Measurements from ENCODE around the gene KPNA2.
A peak's percentile ranks its signal among the peaks of the same experiment; 100 is the strongest.
"Not testable (repeated sequence)": the region's sequence is repeated elsewhere in the genome, so short reads cannot be mapped to it uniquely, and the experiment has no call there.

The KPNA2 gene

DNA sequence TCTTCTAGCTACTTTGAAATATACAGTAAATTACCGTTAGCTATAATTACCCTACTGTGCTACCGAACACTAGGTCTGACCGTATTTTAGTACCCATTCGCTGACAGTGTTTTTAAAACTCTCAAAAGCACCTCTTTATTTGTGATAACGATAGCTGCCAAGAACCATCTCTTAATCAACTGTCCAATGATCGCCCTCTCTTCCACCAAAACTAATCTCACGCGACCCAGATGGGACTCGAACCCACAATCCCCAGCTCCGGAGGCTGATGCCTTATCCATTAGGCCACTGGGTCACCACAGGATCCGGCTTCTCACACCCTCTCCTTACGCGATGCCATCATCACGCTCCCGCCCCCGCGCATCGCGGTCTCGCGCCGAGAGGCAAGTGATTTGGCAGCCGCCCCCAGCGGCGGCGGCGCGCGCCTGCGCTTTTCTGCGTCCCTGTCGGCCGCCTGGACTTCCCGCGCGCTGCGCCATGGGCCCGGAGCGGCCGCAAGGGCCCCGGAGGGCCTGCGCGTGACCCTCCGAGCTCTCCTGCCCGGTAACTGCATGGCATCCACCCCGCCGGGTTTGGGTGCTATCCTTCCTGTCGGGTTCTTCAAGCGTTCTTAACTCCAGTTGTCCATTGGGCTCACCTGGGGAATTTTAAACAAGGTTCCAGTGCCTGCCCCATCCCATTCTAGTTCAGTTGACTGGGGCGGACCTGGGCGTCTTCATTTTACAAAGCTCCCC is 15.7 kb upstream of the KPNA2 start:
- peak; percentile 99 to 100 for DNase-seq (ENCODE audit: low read depth in 2 of 2)

- no peak for DNase-seq (ENCODE audit: low read depth in 2 of 2)
These were observed 15.2 kb upstream of the KPNA2 start for GRCh38 chr17:68020409-68020756.

- DNase-seq (ENCODE audit: low read depth in 2 of 2) = not testable (repeated sequence)
These were observed 14.7 kb upstream of the KPNA2 start for GRCh38 chr17:68020791-68021190.

GRCh38 chr17:68021963-68022362 is 13.6 kb upstream of the KPNA2 start:
- DNase-seq (ENCODE audit: low read depth in 2 of 2) = no peak

DNA sequence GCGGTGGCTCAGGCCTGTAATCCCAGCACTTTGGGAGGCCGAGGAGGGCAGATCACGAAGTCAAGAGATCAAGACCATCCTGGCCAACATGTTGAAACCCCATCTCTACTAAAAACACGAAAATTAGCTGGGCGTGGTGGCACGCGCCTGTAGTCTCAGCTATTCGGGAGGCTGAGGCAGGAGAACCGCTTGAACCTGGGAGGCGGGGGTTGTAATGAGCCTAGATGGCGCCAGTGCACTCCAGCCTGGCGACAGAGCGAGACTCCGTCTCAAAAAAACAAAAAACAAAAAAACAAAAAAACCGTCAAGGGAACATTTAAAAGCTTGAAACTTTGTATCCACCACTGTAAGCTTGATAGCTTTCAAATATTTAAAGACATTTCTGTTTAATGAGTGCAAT is 13.0 kb upstream of the KPNA2 start:
- not testable (repeated sequence) for DNase-seq (ENCODE audit: low read depth in 2 of 2)

DNA sequence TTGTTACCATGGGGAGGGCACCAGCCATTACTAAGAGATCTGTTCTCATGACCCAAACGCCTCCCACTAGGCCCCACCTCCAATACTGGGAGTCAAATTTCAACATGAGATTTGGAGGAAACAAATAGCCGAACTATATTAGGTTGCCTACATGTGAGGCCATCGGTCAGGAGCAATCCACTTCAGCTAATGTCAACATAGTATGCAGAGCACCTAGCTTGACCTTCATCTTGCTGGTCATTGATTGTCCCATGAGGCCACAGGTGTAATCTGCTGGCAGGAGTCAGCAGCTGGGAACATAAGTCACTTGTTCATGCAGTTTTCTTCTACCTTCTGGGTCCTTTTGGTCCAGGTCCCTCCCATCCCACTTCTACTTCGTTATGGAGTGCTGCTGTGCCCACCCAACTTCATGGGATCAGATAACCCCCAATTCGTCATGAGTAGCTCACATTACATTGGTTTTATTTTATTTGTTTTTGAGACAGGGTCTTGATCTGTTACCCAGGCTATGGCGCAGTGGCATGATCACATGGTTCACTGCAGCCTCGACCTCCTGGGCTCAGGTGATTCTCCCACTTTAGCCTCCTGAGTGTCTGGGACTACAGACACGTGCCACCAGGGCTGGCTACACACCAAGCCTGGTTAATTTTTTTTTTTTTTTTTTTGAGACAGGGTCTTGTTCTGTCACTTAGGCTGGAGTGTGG is 5.9 kb upstream of the KPNA2 start:
- DNase-seq (ENCODE audit: low read depth in 2 of 2) = no peak

DNA sequence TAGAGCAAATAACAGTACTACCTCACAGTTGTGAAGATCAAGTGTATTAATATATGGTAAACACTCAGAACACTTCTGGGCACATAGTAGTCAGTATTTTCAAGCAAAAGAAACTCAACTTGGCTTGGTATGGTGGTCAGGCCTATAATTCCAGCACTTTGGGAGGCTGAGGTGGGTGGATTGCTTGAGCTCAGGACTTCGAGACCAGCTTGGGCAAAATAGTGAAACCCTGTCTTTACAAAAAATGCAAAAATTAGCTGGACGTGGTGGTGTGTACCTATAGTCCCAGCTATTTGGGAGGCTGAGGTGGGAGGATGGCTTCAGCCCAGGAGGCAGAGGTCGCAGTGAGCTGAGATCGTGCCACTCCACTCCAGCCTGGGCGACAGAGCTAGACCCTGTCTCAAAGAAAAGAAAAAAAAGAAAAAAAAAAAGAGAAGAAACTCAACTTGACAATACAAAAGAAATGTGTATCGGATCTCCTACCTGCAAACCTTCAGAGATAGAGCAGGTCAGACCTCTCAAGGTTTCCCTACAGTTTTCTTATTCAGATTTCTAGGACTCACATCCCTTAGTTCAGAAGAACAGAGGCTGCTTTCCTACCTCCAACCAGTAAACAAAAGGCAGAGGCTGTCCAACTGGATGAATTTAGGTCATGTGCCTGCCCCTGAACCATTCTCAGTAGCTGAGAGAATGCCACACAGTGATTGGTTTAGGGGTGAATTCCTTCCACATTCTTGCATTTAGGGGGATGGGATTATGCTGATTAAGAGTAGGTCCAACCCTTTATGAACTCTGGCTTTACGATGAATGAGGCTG is 1.7 kb upstream of the KPNA2 start:
- DNase-seq (ENCODE audit: low read depth in 2 of 2) = no peak

- no peak for DNase-seq (ENCODE audit: low read depth in 2 of 2)
These were observed 1.1 kb upstream of the KPNA2 start for GRCh38 chr17:68034452-68034776.

- DNase-seq (ENCODE audit: low read depth in 2 of 2) = peak; percentile 73 to 91
These were observed 408 bp upstream of the KPNA2 start for GRCh38 chr17:68035131-68035522.

GRCh38 chr17:68036304-68037147 is 991 bp downstream of the KPNA2 start:
- no peak for DNase-seq (ENCODE audit: low read depth in 2 of 2)

GRCh38 chr17:68047153-68047846 is 11.8 kb downstream of the KPNA2 start:
- DNase-seq (ENCODE audit: low read depth in 2 of 2) = no peak

- not testable (repeated sequence) for DNase-seq (ENCODE audit: low read depth in 2 of 2)
These were observed 12.5 kb downstream of the KPNA2 start for GRCh38 chr17:68047890-68048542.

DNA sequence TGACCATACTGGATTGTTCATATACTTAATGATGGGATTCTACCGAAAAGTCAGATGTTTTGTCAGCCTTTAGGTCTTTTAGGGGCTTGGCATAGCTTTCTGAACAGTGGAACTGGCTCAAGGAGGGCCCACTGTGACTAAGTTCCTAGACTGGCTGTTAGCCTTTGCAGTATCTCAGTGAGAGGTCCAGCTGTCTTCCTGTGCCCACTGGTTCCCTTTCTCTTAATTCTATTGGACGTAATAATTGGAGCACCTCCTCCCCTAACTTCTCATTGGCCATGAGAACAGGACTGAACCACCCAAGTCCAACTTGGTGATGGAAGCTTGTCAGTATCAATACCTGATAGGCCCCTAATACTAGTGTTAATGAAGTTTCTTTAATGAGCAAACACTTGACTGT is 13.5 kb downstream of the KPNA2 start:
- DNase-seq (ENCODE audit: low read depth in 2 of 2) = no peak

DNA sequence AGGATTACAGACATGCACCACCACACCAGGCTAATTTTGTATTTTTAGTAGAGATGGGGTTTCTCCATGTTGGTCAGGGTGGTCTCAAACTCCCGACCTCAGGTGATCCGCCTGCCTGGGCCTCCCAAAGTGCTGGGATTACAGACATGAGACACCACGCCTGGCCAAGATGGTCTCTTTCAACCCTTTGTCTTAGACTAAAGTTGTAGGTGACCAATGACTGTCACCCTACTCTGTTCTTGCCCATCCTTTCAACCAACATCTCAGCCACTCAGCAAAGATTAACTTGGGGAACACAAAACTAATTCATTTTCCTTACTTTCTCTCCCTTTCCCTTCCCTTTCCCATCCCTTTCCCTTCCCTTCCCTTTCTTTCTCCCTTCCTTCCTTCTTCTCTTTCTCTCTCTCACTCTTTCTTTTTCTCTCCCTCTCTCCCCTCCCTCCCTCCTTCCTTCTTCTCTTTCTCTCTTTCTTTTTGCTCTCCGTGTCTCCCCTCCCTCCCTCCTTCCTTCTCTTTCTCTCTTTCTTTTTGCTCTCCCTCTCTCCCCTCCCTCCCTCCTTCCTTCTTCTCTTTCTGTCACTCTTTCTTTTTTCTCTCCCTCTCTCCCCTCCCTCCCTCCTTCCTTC is 14.4 kb downstream of the KPNA2 start:
- not testable (repeated sequence) for DNase-seq (ENCODE audit: low read depth in 2 of 2)

DNA sequence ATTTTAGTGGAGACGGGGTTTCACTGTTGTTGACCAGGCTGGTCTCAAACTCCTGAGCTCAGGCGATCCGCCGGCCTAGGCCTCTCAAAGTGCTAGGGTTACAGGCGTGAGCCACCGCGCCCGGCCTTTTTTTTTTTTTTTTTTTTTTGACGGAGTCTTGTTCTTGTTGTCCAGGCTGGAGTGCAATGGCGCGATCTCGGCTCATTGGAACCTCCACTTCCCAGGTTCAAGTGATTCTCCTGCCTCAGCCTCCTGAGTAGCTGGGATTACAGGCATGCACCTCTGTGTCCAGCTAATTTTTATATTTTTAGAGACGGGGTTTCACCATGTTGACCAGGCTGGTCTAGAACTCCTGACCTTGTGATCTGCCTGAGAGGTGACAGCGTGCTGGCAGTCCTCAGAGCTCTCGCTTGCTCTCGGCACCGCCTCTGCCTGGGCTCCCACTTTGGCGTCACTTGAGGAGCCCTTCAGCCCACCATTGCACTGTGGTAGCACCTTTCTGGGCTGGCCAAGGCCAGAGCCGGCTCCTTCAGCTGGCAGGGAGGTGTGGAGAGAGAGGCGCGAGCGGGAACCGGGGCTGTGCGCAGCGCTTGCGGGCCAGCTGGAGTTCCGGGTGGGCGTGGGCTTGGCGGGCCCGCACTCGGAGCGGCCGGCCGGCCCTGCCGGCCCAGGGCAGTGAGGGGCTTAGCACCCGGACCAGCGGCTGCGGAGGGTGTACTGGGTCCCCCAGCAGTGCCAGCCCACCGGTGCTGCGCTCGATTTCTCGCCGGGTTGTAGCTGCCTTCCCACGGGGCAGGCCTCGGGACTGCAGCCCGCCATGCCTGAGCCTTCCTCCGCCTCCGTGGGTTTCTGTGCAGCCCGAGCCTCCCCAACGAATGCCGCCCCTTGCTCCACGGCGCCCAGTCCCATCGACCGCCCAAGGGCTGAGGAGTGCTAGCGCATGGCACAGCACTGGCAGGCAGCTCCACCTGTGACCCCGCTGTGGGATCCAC is 16.1 kb downstream of the KPNA2 start:
- not testable (repeated sequence) for DNase-seq (ENCODE audit: low read depth in 2 of 2)

DNA sequence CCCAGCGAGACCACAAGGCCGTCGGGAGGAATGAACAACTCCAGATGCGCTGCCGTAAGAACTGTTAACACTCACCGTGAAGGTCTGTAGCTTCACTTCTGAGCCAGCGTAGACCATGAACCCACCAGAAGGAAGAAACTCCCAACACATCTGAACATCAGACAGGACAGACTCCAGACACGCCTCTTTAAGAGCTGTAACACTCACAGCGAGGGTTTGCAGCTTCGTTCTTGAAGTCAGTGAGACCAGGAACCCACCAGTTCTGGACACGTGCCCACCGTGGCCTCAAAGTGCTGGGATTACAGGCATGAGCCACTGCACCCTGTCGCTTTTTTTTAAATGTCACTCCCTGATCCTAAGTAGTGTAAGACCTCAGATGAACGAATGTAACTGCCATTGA is 17.3 kb downstream of the KPNA2 start:
- DNase-seq (ENCODE audit: low read depth in 2 of 2) = no peak

DNA sequence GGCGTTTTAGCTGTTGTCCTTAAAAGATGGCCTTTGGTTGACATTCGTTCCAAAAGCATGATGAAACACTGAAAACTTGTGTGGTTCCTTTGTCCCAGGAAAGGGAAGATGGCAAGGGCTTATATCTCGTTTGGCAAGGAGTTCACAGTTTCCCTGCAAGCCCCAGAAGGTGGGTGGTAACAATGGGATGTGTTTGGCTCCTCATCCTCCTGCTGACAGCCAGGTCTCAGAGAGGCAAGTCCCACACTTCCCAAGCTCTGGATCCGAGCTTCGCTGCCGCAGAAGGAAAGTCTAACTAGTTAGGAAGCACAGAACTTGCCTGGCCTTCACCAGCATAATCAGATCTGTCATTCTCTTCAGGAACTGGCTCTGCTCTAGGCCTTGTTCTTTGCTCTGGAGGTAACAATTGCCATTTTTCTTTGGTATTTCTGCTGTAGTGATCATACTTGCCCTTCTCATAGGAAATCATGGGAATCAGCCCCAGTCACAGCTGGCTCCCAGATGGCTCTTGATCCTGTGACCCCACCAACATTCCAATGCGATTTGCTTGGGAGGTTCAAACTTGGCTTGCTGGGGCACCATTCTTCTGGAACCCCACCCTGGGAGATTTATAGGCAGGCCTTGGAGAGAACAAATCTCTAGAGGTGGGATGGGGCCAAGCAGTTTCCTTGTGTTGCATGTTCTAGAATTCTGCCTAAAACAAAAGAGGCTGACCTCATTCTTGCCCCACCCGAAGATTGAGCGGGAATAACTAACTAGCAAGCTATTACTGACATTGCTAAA is 17.9 kb downstream of the KPNA2 start:
- DNase-seq (ENCODE audit: low read depth in 2 of 2) = no peak

DNA sequence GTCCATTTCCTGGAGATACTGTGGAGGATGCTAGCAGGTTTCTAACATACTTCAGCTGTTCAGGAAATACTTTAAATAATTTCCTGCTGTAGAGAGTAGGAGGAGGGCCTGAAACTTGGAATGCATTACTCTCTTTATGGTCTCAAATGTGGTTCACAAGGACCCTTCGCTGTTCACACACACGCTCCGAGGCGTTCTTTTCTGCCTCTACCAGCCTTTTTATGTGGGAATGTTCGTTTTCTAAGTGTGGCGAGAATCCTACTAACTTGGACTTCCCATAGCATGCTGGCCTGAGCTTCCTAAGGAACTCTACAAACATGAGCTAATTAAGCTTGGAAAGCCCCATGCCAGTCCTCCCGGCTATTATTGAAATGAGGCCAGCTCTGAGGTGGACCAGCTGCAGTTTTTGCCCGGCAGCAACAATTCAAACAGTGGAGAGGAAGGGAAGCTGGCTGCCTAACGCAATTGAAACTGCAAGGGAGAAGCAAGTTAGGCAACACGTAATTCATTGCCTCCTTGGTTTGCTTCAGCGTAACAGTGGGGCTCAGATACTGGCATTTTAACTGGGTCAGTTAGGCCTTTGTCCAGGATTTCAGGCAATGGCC is 18.9 kb downstream of the KPNA2 start:
- DNase-seq (ENCODE audit: low read depth in 2 of 2) = no peak

Data from stimulated activated CD4-positive, alpha-beta T cell treated with anti-CD3 and anti-CD28 coated beads, Interleukin-12 subunit alpha, Interleukin-12 subunit beta, amount 100 ng/mL, for 24 hours (primary cell).